HFFc6 (cell line): ENCODE measurements around the gene CENATAC. TPM values are rescaled to one million over a fixed set of nuclear protein-coding genes. Genes with fewer than 3 reads are reported as not detected.
"Not testable (repeated sequence)": the region's sequence is repeated elsewhere in the genome, so short reads cannot be mapped to it uniquely, and the experiment has no call there.

Experiments
- DNase-seq: peaks from one replicate; pipeline ENCODE4 v3.0.0-alpha.2; 2018
- H3K27ac Mint-ChIP-seq: 2 replicates; pipeline ENCODE4 v1.8.0; 2020; ENCODE audit warnings: mild to moderate bottlenecking, mixed read lengths
- H3K27me3 Mint-ChIP-seq: 2 replicates; pipeline ENCODE4 v1.8.0; 2021; ENCODE audit warnings: mild to moderate bottlenecking, moderate library complexity, mixed read lengths; ENCODE audit not compliant: insufficient read depth
- H3K36me3 Mint-ChIP-seq: 2 replicates; pipeline ENCODE4 v1.8.0; 2021; ENCODE audit warnings: low read depth, mixed read lengths
- H3K4me1 Mint-ChIP-seq: 2 replicates; pipeline ENCODE4 v1.8.0; 2020; ENCODE audit warnings: low read depth, mixed read lengths
- H3K4me3 Mint-ChIP-seq: 2 replicates; pipeline ENCODE4 v1.8.0; 2020; ENCODE audit warnings: mild to moderate bottlenecking, moderate library complexity, mixed read lengths
- H3K9me3 Mint-ChIP-seq: 2 replicates; pipeline ENCODE4 v1.8.0; 2020; ENCODE audit warnings: mild to moderate bottlenecking, mixed read lengths
- CTCF ChIP-seq: fragments of 200-600 bp; sonication (generic); IDR thresholded peaks from 2 replicates; pipeline ENCODE4 v1.5.0; 2021; ENCODE audit warnings: antibody characterized with exemption, mild to moderate bottlenecking
- total RNA-seq, 6 experiments: library from RNA; stranded (reverse); fragmentation: NEBNext Ultra II Directional; extraction: Animal tissue kit (Norgen Biotek cat#: 25700); gene quantifications; 2 replicates in 1 of 6; 3 replicates in 5 of 6; pipeline ENCODE4 v1.2.3, GENCODE V29; 2021

The CENATAC gene
- total RNA-seq, 6 experiments from 2014 or later: 15.5 to 19.1 (median 17.0) TPM

- Mint-ChIP-seq H3K4me1 (peaks cover 27% of the 10 kb centered on the region), H3K27ac (peak overlapping the region; percentile 94), H3K36me3 (peaks cover 54% of the 10 kb centered on the region)
Measured at GRCh38 chr11:119015054-119015611, 17.2 kb downstream of the CENATAC start.

GRCh38 chr11:119016216-119017009 lies 18.5 kb downstream of the CENATAC start:
- H3K27ac Mint-ChIP-seq: peak overlapping the region; percentile 94

More at GRCh38 chr11:119015054-119015611, 17.2 kb downstream of the CENATAC start:
- DNase-seq: no peak
- peak; percentile 29; the same call in 1 of the 2 replicates for TF ChIP-seq CTCF
- H3K27me3 Mint-ChIP-seq: peaks cover 3% of the 10 kb centered on the region
- H3K9me3 Mint-ChIP-seq: no peaks in the 10 kb centered on the region
- peak overlapping the region; percentile 4; the same call in 1 of the 2 replicates for H3K4me3 Mint-ChIP-seq

GRCh38 chr11:119017377-119017776 lies 19.4 kb downstream of the CENATAC start:
- H3K36me3 Mint-ChIP-seq: peaks cover 60% of the 10 kb centered on the region
- not testable (repeated sequence) for H3K9me3 Mint-ChIP-seq, H3K27me3 Mint-ChIP-seq, DNase-seq
- H3K4me1 Mint-ChIP-seq: peaks cover 37% of the 10 kb centered on the region
- H3K27ac Mint-ChIP-seq: peak overlapping the region; percentile 94
- peak overlapping the region; percentile 98 for H3K4me3 Mint-ChIP-seq

More at GRCh38 chr11:119016216-119017009, 18.5 kb downstream of the CENATAC start:
- DNase-seq: no peak
- Mint-ChIP-seq H3K4me1 (peaks cover 34% of the 10 kb centered on the region), H3K9me3 (no peaks in the 10 kb centered on the region), H3K27me3 (peaks cover 3% of the 10 kb centered on the region), H3K4me3 (peak overlapping the region; percentile 98), H3K36me3 (peaks cover 59% of the 10 kb centered on the region)
- no peak for TF ChIP-seq CTCF

- DNase-seq: peak; percentile 95
- TF ChIP-seq CTCF: no peak
- Mint-ChIP-seq H3K36me3 (peaks cover 59% of the 10 kb centered on the region), H3K9me3 (no peaks in the 10 kb centered on the region), H3K4me3 (peak within 1 kb of the TSS; percentile 98), H3K27ac (peak within 1 kb of the TSS; percentile 94), H3K4me1 (peaks cover 40% of the 10 kb centered on the region), H3K27me3 (peaks cover 3% of the 10 kb centered on the region)
Measured at GRCh38 chr11:119018074-119018938, 20.4 kb downstream of the CENATAC start, which contains the start of the genes RPS25 and TRAPPC4. Gene RPS25 (minus strand): TSS chr11:119018343. CDS start chr11:119018284, 59 bp downstream. Gene TRAPPC4 (plus strand): TSS chr11:119018766. CDS start chr11:119018796, 30 bp downstream.

- peak overlapping the region; percentile 98 for H3K4me3 Mint-ChIP-seq
- peaks cover 64% of the 10 kb centered on the region for H3K36me3 Mint-ChIP-seq
- H3K4me1 Mint-ChIP-seq: peaks cover 52% of the 10 kb centered on the region
- H3K27me3 Mint-ChIP-seq: peaks cover 5% of the 10 kb centered on the region
- no peak for DNase-seq
- no peak for TF ChIP-seq CTCF
- H3K27ac Mint-ChIP-seq: peak overlapping the region; percentile 94
- no peaks in the 10 kb centered on the region for H3K9me3 Mint-ChIP-seq
Measured at GRCh38 chr11:119019996-119020395, 22.1 kb downstream of the CENATAC start.
